K562 (cell line): Measurements from ENCODE around the gene ROR2. TPM values are rescaled to one million over a fixed set of nuclear protein-coding genes. Genes with fewer than 3 reads are reported as not detected.

Experiments
- BRD9 ChIP-seq: fragments of 450-650 bp; IDR thresholded peaks from 2 replicates; pipeline ENCODE4 v1.6.1; 2018; ENCODE audit warnings: low read depth; ENCODE audit not compliant: partially characterized antibody
- C11orf30 ChIP-seq: fragments of 450-650 bp; IDR thresholded peaks from 2 replicates; pipeline ENCODE4 v1.6.1; 2016; ENCODE audit warnings: low read depth, mild to moderate bottlenecking
- IRF2 ChIP-seq: sonication (generic); formaldehyde crosslinking; IDR thresholded peaks from 2 replicates; pipeline ENCODE4 v1.8.1; 2022; ENCODE audit warnings: mild to moderate bottlenecking, missing genetic modification reagents
- MAFK ChIP-seq: IDR thresholded peaks from 2 replicates; pipeline ENCODE4 v1.6.1; 2011; ENCODE audit warnings: low read length, improper control_type of control experiment
- MEIS2 ChIP-seq: fragments of 450-650 bp; IDR thresholded peaks from 2 replicates; pipeline ENCODE4 v1.6.1; 2014; ENCODE audit warnings: mild to moderate bottlenecking; ENCODE audit not compliant: partially characterized antibody
- NFIX ChIP-seq: fragments of 250-450 bp; sonication (Bioruptor Pico); IDR thresholded peaks from 2 replicates; pipeline ENCODE4 v1.4.0; 2020; ENCODE audit warnings: low read depth, mild to moderate bottlenecking, moderate library complexity
- PHB ChIP-seq: fragments of 250-450 bp; sonication (Bioruptor Pico); IDR thresholded peaks from 2 replicates; pipeline ENCODE4 v1.5.0; 2021
- TCF7 ChIP-seq: sonication (generic); IDR thresholded peaks from 2 replicates; pipeline ENCODE4 v1.6.1; 2016; ENCODE audit warnings: antibody characterized with exemption, borderline replicate concordance
- TFAM ChIP-seq: fragments of 250-450 bp; sonication (Bioruptor Pico); conservative IDR thresholded peaks from 2 replicates; pipeline ENCODE4 v1.5.0; 2021; ENCODE audit warnings: mild to moderate bottlenecking, moderate library complexity
- ZNF217 ChIP-seq: sonication (generic); formaldehyde crosslinking; IDR thresholded peaks from 2 replicates; pipeline ENCODE4 v1.8.0; 2022; ENCODE audit warnings: mild to moderate bottlenecking, missing genetic modification reagents
- ZNF224 ChIP-seq: sonication (generic); formaldehyde crosslinking; IDR thresholded peaks from 2 replicates; pipeline ENCODE4 v1.8.0; 2022; ENCODE audit warnings: mild to moderate bottlenecking, missing genetic modification reagents
- ZNF253 ChIP-seq: fragments of 250-450 bp; sonication (Bioruptor Pico); conservative IDR thresholded peaks from 2 replicates; pipeline ENCODE4 v1.6.1; 2021; ENCODE audit warnings: mild to moderate bottlenecking
- ZNF584 ChIP-seq: fragments of 200-800 bp; sonication (Bioruptor generic); IDR thresholded peaks from 2 replicates; pipeline ENCODE4 v1.6.1; 2016; ENCODE audit warnings: low read depth, mild to moderate bottlenecking, missing genetic modification characterization, missing compliant biosample characterization
- ZNF778 ChIP-seq: fragments of 450-650 bp; formaldehyde crosslinking; IDR thresholded peaks from 2 replicates; pipeline ENCODE4 v1.4.0; 2020; ENCODE audit warnings: mild to moderate bottlenecking, moderate library complexity
- ZNF780A ChIP-seq: fragments of 250-450 bp; sonication (Bioruptor Pico); IDR thresholded peaks from 2 replicates; pipeline ENCODE4 v1.5.0; 2021; ENCODE audit warnings: mild to moderate bottlenecking
- ZSCAN29 ChIP-seq: fragments of 450-650 bp; IDR thresholded peaks from 2 replicates; pipeline ENCODE4 v1.6.1; 2017
- polyA plus RNA-seq, 8 experiments: library from polyadenylated mRNA; depleted of rRNA in 4 of 8; stranded (reverse) in 5 of 8; unstranded in 3 of 8; fragments of >200 nt; fragmentation: Nextera tagmentation in 2 of 8; fragmentation: Illumina TruSeq in 1 of 8; extraction: Ambion mirVana in 2 of 8; extraction: Trizol in 1 of 8; gene quantifications; 2 replicates each; pipeline versions ENCODE4 v1.2.1 to v1.2.3, GENCODE V29; 2011 to 2014; ENCODE audit warnings: inconsistent platforms in 1 of 8, missing spikeins in 1 of 8
- total RNA-seq, 7 experiments: library from RNA; depleted of rRNA in 6 of 7; stranded (reverse); fragments of >200 nt in 6 of 7; fragmentation: Illumina TruSeq in 2 of 7; extraction: Trizol in 2 of 7; gene quantifications; 2 replicates each; pipeline versions ENCODE4 v1.2.1 to v1.2.3, GENCODE V29; 2011 to 2021; ENCODE audit warnings: low replicate concordance in 1 of 7
- TF ChIP-seq, protein P1 (sequence below): sonication (generic); formaldehyde crosslinking; IDR thresholded peaks from 2 replicates; pipeline ENCODE4 v1.8.1; 2023; ENCODE audit warnings: missing genetic modification reagents, mild to moderate bottlenecking, borderline replicate concordance
- TF ChIP-seq, protein P2 (sequence below): fragments of 450-650 bp; formaldehyde crosslinking; IDR thresholded peaks from 2 replicates; pipeline ENCODE4 v1.4.0; 2020; ENCODE audit warnings: mild to moderate bottlenecking, mixed read lengths
- TF ChIP-seq, protein P3 (sequence below): fragments of 250-450 bp; sonication (Bioruptor Pico); IDR thresholded peaks from 2 replicates; pipeline ENCODE4 v1.5.0; 2022; ENCODE audit warnings: mild to moderate bottlenecking
- TF ChIP-seq, protein P4 (sequence below): fragments of 250-450 bp; sonication (Bioruptor Pico); IDR thresholded peaks from 2 replicates; pipeline ENCODE4 v1.4.0; 2020; ENCODE audit warnings: mild to moderate bottlenecking, moderate library complexity

ROR2 gene
- total and polyA plus RNA-seq, 9 of the 15 experiments (the other 6 are each of a cell fraction or from before 2014, with no cell fraction given), result 5.6 to 33.8 (median 15.3) TPM

DNA sequence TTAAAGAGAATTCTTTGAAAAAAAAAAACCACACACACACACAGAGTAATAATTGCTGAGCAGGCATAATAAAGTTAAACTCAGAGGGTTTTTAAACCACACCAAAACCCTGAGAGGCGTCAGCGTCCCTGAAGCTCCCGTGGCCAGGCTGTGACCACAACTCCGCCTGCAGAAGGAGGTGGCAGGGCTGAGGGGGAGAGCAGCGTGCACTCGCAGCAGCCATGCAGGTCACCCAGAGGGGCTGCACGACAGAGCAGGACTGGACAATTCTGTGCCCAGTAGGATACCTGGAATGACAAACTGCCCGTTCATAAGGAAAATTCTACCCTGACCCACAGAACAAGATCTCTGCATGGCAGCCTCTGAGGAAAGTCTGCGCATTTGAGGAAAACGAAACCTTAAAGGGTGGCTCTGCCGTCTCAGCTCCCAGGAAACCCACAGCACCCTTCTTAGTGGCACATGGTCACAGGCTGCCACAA, 44.0 kb downstream of the ROR2 start (continued):
- TF ChIP-seq, protein P1, sequence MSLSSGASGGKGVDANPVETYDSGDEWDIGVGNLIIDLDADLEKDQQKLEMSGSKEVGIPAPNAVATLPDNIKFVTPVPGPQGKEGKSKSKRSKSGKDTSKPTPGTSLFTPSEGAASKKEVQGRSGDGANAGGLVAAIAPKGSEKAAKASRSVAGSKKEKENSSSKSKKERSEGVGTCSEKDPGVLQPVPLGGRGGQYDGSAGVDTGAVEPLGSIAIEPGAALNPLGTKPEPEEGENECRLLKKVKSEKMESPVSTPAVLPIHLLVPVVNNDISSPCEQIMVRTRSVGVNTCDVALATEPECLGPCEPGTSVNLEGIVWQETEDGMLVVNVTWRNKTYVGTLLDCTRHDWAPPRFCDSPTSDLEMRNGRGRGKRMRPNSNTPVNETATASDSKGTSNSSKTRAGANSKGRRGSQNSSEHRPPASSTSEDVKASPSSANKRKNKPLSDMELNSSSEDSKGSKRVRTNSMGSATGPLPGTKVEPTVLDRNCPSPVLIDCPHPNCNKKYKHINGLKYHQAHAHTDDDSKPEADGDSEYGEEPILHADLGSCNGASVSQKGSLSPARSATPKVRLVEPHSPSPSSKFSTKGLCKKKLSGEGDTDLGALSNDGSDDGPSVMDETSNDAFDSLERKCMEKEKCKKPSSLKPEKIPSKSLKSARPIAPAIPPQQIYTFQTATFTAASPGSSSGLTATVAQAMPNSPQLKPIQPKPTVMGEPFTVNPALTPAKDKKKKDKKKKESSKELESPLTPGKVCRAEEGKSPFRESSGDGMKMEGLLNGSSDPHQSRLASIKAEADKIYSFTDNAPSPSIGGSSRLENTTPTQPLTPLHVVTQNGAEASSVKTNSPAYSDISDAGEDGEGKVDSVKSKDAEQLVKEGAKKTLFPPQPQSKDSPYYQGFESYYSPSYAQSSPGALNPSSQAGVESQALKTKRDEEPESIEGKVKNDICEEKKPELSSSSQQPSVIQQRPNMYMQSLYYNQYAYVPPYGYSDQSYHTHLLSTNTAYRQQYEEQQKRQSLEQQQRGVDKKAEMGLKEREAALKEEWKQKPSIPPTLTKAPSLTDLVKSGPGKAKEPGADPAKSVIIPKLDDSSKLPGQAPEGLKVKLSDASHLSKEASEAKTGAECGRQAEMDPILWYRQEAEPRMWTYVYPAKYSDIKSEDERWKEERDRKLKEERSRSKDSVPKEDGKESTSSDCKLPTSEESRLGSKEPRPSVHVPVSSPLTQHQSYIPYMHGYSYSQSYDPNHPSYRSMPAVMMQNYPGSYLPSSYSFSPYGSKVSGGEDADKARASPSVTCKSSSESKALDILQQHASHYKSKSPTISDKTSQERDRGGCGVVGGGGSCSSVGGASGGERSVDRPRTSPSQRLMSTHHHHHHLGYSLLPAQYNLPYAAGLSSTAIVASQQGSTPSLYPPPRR, result no peak
- no peak for TF ChIP-seq ZNF778
- no peak for TF ChIP-seq NFIX (CRISPR knock-in tag)
- TF ChIP-seq MEIS2, result no peak
- TF ChIP-seq ZNF224, result no peak
- TF ChIP-seq ZSCAN29, result no peak
- TF ChIP-seq ZNF780A, result no peak
- TF ChIP-seq, protein P2, sequence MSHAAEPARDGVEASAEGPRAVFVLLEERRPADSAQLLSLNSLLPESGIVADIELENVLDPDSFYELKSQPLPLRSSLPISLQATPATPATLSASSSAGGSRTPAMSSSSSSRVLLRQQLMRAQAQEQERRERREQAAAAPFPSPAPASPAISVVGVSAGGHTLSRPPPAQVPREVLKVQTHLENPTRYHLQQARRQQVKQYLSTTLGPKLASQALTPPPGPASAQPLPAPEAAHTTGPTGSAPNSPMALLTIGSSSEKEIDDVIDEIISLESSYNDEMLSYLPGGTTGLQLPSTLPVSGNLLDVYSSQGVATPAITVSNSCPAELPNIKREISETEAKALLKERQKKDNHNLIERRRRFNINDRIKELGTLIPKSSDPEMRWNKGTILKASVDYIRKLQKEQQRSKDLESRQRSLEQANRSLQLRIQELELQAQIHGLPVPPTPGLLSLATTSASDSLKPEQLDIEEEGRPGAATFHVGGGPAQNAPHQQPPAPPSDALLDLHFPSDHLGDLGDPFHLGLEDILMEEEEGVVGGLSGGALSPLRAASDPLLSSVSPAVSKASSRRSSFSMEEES (CRISPR knock-in tag), result no peak
- TF ChIP-seq BRD9, result no peak
- TF ChIP-seq ZNF584 (CRISPR knock-in tag), result no peak
- TF ChIP-seq, protein P3, sequence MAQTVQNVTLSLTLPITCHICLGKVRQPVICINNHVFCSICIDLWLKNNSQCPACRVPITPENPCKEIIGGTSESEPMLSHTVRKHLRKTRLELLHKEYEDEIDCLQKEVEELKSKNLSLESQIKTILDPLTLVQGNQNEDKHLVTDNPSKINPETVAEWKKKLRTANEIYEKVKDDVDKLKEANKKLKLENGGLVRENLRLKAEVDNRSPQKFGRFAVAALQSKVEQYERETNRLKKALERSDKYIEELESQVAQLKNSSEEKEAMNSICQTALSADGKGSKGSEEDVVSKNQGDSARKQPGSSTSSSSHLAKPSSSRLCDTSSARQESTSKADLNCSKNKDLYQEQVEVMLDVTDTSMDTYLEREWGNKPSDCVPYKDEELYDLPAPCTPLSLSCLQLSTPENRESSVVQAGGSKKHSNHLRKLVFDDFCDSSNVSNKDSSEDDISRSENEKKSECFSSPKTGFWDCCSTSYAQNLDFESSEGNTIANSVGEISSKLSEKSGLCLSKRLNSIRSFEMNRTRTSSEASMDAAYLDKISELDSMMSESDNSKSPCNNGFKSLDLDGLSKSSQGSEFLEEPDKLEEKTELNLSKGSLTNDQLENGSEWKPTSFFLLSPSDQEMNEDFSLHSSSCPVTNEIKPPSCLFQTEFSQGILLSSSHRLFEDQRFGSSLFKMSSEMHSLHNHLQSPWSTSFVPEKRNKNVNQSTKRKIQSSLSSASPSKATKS (CRISPR knock-in tag), result no peak
- no peak for TF ChIP-seq C11orf30
- TF ChIP-seq ZNF253 (CRISPR knock-in tag), result no peak
- TF ChIP-seq TFAM, result no peak
- TF ChIP-seq, protein P4, sequence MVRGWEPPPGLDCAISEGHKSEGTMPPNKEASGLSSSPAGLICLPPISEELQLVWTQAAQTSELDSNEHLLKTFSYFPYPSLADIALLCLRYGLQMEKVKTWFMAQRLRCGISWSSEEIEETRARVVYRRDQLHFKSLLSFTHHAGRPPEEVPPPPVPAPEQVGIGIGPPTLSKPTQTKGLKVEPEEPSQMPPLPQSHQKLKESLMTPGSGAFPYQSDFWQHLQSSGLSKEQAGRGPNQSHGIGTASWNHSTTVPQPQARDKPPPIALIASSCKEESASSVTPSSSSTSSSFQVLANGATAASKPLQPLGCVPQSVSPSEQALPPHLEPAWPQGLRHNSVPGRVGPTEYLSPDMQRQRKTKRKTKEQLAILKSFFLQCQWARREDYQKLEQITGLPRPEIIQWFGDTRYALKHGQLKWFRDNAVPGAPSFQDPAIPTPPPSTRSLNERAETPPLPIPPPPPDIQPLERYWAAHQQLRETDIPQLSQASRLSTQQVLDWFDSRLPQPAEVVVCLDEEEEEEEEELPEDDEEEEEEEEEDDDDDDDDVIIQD (CRISPR knock-in tag), result no peak
- TF ChIP-seq TCF7, result no peak
- TF ChIP-seq MAFK, result peak; percentile 99
- no peak for TF ChIP-seq PHB (CRISPR knock-in tag)
- no peak for TF ChIP-seq IRF2 (CRISPR knock-in tag)
- no peak for TF ChIP-seq ZNF217 (CRISPR knock-in tag)
